Peyer's patch (tissue), 4 donors: ENCODE results near the gene ZXDA.

ENCODE experiments used
- POLR2A ChIP-seq, 2 donors: fragments of 450-650 bp; IDR thresholded peaks; one replicate each; pipeline ENCODE4 v1.5.1; 2017; ENCODE audit warnings: antibody characterized with exemption in 2 of 2, mild to moderate bottlenecking in 2 of 2, moderate library complexity in 2 of 2
- TF ChIP-seq, protein P1 (sequence below), 6 experiments: fragments of 450-650 bp in 4 of 6; fragments of 200-600 bp in 2 of 6; sonication (generic) in 1 of 6; IDR thresholded peaks; one replicate each; pipeline ENCODE4 v1.5.1; 2017 to 2019; ENCODE audit warnings: antibody characterized with exemption in 6 of 6, mild to moderate bottlenecking in 3 of 6, moderate library complexity in 1 of 6

DNA sequence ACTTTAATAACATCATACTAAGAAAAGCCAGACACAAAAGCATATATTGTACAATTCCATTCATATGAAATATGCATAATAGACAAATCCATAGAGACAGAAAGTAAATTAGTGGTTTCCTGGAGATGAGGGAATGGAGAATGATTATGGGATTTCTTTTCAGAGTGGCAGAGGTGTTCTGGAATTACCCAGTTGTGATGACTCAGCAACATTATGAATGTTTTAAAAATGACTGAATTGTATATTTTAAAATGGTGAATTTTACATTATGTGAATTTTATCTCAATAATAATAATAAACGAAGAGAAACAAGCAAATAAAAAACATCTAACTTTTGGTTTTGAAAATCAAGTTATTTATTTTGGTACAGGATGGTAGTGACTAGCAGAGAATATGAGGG is 11.2 kb downstream of the ZXDA start:
- TF ChIP-seq POLR2A (IDR thresholded peaks at IDR 0.05), result no peak
- TF ChIP-seq, protein P1, sequence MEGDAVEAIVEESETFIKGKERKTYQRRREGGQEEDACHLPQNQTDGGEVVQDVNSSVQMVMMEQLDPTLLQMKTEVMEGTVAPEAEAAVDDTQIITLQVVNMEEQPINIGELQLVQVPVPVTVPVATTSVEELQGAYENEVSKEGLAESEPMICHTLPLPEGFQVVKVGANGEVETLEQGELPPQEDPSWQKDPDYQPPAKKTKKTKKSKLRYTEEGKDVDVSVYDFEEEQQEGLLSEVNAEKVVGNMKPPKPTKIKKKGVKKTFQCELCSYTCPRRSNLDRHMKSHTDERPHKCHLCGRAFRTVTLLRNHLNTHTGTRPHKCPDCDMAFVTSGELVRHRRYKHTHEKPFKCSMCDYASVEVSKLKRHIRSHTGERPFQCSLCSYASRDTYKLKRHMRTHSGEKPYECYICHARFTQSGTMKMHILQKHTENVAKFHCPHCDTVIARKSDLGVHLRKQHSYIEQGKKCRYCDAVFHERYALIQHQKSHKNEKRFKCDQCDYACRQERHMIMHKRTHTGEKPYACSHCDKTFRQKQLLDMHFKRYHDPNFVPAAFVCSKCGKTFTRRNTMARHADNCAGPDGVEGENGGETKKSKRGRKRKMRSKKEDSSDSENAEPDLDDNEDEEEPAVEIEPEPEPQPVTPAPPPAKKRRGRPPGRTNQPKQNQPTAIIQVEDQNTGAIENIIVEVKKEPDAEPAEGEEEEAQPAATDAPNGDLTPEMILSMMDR (IDR thresholded peaks at IDR 0.05), result no peak
